Measurements from ENCODE around the gene RHBDL3. TPM values are rescaled to one million over a fixed set of nuclear protein-coding genes. Genes with fewer than 3 reads are reported as not detected.
A peak's percentile ranks its signal among the peaks of the same experiment; 100 is the strongest.

RHBDL3 gene
- total RNA-seq, 1 experiment from 2014 or later = 13.2 TPM

DNA sequence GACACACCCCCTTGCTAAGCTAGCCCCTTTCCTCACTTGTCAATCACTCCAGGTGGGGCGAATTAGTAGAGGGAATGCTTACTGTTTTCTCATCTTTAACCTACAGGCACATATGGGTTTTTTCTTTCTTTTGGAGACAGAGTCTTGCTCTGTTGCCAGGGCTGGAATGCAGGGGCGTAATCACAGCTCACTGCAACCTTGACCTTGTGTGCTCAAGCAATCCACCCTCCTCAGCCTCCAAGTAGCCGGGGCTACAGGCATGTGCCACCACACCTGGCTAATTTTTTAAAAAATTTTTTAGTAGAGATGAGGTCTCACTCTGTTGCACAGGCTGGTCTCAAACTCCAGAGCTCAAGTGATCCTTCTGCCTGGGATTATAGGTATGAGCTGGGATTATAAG, 38.7 kb upstream of the RHBDL3 start:
- Mint-ChIP-seq H3K9me3 (no peaks in the 10 kb centered on the region), H3K27me3 (ENCODE audit: low read depth) (no peaks in the 10 kb centered on the region), H3K4me1 (peaks cover 31% of the 10 kb centered on the region), H3K27ac (peak overlapping the region; percentile 92; the same call in 1 of the 2 replicates), H3K36me3 (no peaks in the 10 kb centered on the region), H3K4me3 (no peak overlapping the region)
- POLR2A ChIA-PET = no interaction called here
- CTCF ChIA-PET = interaction anchor here (0.7 to 2.7 kb wide), 6 partner anchors 14 to 92 kb away, joined by 3 to 24 read pairs (median 4); no protein-coding TSS in a partner anchor
- no peak for TF ChIP-seq KAT7 (CRISPR knock-in tag; IDR thresholded peaks at IDR 0.05; ENCODE audit: borderline replicate concordance)
- no peak for TF ChIP-seq ZNF416 (CRISPR knock-in tag; IDR thresholded peaks at IDR 0.05)
- TF ChIP-seq, protein P1, sequence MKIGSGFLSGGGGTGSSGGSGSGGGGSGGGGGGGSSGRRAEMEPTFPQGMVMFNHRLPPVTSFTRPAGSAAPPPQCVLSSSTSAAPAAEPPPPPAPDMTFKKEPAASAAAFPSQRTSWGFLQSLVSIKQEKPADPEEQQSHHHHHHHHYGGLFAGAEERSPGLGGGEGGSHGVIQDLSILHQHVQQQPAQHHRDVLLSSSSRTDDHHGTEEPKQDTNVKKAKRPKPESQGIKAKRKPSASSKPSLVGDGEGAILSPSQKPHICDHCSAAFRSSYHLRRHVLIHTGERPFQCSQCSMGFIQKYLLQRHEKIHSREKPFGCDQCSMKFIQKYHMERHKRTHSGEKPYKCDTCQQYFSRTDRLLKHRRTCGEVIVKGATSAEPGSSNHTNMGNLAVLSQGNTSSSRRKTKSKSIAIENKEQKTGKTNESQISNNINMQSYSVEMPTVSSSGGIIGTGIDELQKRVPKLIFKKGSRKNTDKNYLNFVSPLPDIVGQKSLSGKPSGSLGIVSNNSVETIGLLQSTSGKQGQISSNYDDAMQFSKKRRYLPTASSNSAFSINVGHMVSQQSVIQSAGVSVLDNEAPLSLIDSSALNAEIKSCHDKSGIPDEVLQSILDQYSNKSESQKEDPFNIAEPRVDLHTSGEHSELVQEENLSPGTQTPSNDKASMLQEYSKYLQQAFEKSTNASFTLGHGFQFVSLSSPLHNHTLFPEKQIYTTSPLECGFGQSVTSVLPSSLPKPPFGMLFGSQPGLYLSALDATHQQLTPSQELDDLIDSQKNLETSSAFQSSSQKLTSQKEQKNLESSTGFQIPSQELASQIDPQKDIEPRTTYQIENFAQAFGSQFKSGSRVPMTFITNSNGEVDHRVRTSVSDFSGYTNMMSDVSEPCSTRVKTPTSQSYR (CRISPR knock-in tag; IDR thresholded peaks at IDR 0.05) = no peak
- TF ChIP-seq FOXP1 (CRISPR knock-in tag; IDR thresholded peaks at IDR 0.05; ENCODE audit: borderline replicate concordance) = no peak
- TF ChIP-seq PRRX2 (CRISPR knock-in tag; IDR thresholded peaks at IDR 0.05) = no peak
- no peak for TF ChIP-seq GTF2I (CRISPR knock-in tag; conservative IDR thresholded peaks at IDR 0.05)
- TF ChIP-seq, protein P2, sequence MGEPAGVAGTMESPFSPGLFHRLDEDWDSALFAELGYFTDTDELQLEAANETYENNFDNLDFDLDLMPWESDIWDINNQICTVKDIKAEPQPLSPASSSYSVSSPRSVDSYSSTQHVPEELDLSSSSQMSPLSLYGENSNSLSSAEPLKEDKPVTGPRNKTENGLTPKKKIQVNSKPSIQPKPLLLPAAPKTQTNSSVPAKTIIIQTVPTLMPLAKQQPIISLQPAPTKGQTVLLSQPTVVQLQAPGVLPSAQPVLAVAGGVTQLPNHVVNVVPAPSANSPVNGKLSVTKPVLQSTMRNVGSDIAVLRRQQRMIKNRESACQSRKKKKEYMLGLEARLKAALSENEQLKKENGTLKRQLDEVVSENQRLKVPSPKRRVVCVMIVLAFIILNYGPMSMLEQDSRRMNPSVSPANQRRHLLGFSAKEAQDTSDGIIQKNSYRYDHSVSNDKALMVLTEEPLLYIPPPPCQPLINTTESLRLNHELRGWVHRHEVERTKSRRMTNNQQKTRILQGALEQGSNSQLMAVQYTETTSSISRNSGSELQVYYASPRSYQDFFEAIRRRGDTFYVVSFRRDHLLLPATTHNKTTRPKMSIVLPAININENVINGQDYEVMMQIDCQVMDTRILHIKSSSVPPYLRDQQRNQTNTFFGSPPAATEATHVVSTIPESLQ (CRISPR knock-in tag; IDR thresholded peaks at IDR 0.05) = no peak
- TF ChIP-seq JAZF1 (CRISPR knock-in tag; IDR thresholded peaks at IDR 0.05) = no peak
- TF ChIP-seq NR1H2 (CRISPR knock-in tag; IDR thresholded peaks at IDR 0.05) = no peak
- TF ChIP-seq, protein P3, sequence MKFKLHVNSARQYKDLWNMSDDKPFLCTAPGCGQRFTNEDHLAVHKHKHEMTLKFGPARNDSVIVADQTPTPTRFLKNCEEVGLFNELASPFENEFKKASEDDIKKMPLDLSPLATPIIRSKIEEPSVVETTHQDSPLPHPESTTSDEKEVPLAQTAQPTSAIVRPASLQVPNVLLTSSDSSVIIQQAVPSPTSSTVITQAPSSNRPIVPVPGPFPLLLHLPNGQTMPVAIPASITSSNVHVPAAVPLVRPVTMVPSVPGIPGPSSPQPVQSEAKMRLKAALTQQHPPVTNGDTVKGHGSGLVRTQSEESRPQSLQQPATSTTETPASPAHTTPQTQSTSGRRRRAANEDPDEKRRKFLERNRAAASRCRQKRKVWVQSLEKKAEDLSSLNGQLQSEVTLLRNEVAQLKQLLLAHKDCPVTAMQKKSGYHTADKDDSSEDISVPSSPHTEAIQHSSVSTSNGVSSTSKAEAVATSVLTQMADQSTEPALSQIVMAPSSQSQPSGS (CRISPR knock-in tag; IDR thresholded peaks at IDR 0.05; ENCODE audit: borderline replicate concordance, low read depth) = no peak
- TF ChIP-seq, protein P4, sequence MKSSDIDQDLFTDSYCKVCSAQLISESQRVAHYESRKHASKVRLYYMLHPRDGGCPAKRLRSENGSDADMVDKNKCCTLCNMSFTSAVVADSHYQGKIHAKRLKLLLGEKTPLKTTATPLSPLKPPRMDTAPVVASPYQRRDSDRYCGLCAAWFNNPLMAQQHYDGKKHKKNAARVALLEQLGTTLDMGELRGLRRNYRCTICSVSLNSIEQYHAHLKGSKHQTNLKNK (CRISPR knock-in tag; IDR thresholded peaks at IDR 0.05) = no peak
- TF ChIP-seq NFYB (CRISPR knock-in tag; conservative IDR thresholded peaks at IDR 0.05; ENCODE audit: low read depth) = no peak
- ATAC-seq (peak; percentile 34), DNase-seq (ENCODE audit: low spot score) (no peak)

DNA sequence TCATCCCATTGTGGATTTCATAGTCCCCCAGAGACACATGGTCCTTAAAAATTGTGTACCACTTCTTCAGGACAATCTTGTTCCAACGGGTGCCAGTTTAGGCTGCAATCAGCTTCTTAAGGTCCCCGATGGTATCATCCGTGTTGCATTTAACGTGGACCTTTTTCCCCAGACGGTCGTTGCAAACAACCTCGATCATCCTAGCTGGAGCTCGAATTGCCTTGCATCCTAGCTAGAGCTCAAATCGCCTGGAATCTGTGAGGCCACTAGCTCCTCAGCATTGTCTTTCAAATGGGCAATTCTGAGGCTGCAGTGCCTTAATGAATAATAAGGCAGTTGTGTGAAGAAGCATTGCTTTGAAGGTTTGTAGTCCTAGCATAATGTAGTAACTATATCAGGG, 37.7 kb upstream of the RHBDL3 start:
- ChIA-PET CTCF (interaction anchor here (0.7 to 2.7 kb wide), 7 partner anchors 9 to 216 kb away, joined by 3 to 24 read pairs (median 6); partner anchors contain the start of gene PSMD11), POLR2A (interaction anchor here (0.6 kb wide), 2 partner anchors 216 to 292 kb away, joined by 3 read pairs; partner anchors contain the start of gene PSMD11)
- Mint-ChIP-seq H3K4me3 (peak overlapping the region; percentile 51), H3K36me3 (no peaks in the 10 kb centered on the region), H3K4me1 (peaks cover 35% of the 10 kb centered on the region), H3K27me3 (ENCODE audit: low read depth) (no peaks in the 10 kb centered on the region), H3K9me3 (no peaks in the 10 kb centered on the region), H3K27ac (peak overlapping the region; percentile 96)
- peak; percentile 34 for DNase-seq (ENCODE audit: low spot score)
- ATAC-seq = peak; percentile 90
- 0 out of 2 replicates have a peak, but pooled peaks have one; percentile 45 for TF ChIP-seq TEAD1 (CRISPR knock-in tag; IDR thresholded peaks at IDR 0.05)
- peak; percentile 57; the same call in 1 of the 2 replicates for TF ChIP-seq ETV6 (CRISPR knock-in tag; IDR thresholded peaks at IDR 0.05)
- TF ChIP-seq, protein P1 (CRISPR knock-in tag; IDR thresholded peaks at IDR 0.05) = no peak
- TF ChIP-seq FOXP1 (CRISPR knock-in tag; IDR thresholded peaks at IDR 0.05; ENCODE audit: borderline replicate concordance) = no peak
